Middle frontal gyrus (tissue), 1 donor: ENCODE results near the gene TENM4.

Experiments
- DNase-seq: peaks from one replicate; pipeline ENCODE4 v3.0.0-alpha.2; 2015; ENCODE audit warnings: low spot score; ENCODE audit errors: extremely low spot score

TENM4 gene

DNA sequence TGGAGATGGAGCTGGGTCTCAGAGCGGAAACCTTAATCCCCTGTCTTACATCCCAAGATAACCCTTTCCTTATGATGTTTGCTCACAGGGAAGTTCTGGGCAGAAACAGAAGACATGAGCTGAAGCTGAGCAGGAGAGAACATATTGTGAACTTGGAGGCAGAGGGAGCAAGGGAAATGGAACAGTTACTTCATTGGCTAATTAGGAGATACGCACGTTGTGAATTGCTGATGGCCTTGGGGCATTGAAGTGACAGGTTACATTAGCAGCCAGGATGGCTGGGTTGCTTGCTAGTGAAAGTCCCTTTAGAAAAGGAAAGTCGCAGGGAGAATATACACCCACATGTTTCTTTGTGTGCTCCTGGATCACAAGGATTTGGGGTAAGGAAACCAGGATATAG lies 48.7 kb downstream of the TENM4 start:
- no peak for DNase-seq

DNA sequence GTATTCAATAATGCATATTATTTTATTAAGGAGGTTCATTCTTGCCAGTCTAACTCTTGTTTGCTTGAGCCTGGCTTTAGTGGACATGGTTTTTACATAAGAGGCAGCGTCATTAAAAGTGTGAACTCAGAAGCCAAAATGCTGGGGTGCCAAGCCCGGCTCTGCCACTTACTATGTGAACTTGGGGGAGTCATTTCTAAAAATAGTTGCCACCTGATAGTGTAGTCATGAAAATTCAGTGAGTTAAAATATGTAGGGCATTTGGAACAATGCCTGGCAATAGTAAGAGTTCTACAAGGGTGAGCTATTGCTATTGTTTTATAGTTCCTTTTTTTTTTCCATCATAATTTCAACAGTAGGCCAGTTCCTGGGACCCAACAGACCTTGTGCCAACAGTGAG lies 49.9 kb downstream of the TENM4 start:
- DNase-seq: no peak

DNA sequence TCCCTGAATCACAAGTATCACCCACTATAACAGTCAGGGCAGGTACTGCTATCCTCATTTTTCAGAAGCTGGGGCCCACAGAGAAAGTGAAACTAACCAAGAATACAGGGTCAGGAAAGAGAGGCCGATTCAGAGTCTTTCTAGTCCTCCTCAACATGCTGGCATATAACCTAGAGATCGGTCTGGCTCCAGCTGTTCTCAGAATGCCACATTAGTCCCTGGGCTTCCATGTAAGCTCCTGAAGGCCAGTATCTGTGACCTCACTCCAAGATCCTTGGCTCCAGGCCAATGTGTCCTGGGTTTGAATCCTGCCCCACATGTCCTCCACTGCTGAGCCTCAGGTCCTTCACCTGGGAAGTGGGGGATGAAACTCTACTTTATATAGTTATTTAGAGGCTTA lies 50.4 kb downstream of the TENM4 start:
- no peak for DNase-seq

DNA sequence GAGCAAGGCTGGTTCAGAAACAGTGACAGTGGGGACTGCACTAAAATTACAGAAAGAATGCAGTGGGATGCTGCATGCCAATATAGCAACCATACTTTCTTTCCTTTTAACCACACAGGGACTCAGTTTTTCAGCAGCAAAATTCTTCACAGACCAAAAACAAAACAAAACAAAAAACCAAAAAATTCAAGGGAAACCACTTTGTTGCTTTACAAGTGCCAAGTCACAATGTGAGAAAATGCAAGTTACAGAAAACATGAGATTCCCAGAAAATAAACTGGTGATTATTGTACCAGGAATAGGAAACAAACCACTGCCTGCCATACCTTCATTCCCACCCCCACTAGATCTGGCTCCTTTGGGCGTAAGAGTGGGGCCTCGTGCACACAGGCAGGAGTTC lies 52.6 kb downstream of the TENM4 start:
- no peak for DNase-seq

DNA sequence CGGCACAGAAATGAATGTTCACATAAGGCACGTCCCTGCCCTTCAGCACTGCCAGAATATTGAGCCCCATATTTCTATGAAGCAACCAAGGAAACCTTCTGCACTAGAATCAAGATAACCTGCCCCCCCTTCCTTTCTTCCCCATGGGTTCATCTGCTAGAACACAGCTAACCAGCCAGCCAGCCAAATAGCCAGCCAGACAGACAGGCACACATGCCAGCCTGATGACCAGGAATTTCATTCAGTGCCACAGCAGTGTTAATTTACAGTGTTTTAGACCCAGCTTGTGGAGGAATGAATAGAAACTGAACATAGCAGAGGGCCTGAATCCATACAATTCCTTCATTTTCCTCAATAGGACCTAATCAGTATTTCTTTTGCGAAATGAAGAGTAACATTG lies 57.0 kb downstream of the TENM4 start:
- no peak for DNase-seq

DNA sequence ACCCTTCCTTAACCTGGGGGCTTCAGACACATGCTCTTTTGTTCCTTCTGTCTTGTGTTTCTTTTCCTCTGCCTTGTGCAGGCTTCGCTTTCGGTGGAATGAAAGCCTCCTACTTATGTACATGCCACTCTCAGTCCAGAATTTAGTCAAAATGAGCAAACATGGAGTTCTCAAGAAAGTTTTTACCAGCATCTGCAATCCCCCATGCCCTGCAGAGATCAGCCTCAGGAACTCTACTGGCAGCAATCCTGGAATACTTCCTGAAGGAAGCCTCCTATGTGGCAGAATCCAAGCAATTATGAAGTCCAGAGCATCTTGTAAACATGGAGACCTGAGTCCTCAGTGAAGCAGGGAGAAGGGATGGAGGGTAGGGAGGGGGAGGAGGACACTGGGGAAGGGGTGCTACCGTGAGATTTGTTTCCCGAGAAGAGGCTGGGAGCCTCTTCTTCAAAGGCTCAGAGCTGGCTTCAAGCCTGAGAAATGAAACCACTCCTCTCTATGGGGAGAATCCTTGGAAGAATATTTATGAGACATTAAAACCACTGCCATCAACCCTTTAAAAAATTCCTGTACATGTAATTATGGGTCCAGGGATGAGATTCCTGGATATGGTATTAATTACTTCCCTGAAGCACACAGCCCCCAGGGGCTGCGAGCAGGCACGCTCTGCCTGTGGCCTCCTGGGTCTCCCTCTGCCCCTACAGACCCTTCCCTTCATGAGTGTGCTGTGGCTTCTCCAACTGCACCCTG lies 58.4 kb downstream of the TENM4 start:
- DNase-seq: no peak

DNA sequence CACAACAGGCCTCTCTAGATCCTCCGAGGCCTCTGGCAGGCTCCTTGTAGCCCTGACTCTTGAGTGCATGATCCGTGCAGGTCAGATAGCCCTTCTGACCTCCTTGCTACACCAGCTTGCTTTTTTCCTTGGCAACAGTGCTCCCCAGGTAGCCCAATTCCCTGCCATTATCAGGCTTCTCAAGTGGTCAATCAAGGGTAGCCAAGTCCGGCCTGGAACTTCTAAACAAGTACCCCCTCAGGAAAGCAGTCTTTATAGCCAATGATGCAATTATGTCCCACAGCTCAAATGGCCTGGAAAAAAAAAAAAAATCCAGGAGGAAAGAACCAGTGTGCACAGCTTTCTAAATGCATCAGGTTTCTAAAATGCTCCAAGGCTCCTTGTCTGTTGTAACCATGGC lies 59.8 kb downstream of the TENM4 start:
- no peak for DNase-seq

DNA sequence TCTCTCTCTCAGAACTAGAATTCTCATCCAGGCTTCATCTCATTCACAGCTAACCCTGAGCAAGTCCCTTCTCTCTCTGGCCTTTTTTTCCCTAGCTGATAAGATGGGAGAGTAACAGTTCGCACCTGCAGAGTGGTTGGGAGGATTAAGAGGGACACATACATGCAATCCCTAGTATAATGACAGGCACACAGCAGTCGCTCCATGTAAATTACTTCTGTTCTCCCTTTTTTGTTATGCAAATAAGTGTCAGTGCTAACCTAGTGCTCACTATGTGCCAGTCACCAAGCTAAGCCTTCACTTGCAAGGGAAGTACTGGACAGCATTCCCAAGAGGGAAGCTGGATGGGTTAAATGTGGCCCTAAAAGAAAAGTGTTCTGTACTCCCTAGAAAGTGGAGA lies 63.4 kb downstream of the TENM4 start:
- DNase-seq: no peak

DNA sequence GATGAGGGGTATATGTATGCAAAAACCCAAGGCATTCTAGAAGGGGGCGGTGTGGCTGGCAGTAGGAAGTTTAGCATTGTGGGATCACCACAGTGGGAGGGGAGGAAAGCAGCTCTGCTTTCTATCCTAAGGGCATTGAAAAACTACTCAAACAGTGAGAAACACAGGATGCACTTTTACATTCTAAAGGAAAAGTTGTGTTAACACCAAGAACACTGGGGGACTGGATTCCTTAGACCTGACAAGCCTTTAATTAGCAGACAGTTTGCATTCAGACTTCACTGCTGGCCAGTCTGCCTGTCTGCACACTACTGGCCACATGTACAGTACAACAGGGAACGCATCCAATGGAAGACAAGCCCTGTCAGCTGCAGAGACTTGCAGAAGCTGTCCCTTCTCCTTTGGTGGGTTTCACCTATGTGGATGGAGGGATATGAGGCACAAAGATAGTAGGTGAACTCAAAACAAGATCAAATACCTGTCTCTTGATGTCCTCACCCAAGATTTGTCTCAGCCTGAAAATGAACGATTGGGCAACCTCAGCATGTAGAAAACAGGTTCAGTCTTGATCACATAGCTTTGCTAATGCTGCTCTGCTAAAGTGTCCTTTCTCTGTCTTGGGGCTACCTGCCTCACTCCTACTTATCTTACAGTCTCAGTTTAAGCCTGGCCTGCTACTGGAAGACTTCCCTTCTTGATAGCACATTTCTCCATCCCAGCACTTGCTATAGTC lies 64.8 kb downstream of the TENM4 start:
- no peak for DNase-seq

DNA sequence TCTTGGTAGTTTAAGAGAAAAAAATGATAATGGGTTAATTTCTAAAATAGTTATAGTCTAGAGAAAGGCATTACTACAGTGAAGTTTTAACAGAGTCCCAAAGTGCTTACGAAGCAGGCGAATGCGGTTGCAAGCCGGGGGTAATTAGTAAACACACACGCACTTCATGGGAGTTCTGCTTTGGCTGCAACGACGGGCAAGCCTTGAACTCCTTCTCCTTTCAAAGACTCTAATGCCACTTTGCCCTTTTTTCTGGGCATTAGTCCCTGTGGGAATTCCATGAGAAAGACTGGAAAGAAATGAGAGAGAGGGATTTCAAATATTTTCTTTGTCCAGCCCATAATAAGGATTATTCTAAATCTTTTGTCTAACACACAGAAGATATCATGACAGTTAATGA lies 66.1 kb downstream of the TENM4 start:
- DNase-seq: no peak

DNA sequence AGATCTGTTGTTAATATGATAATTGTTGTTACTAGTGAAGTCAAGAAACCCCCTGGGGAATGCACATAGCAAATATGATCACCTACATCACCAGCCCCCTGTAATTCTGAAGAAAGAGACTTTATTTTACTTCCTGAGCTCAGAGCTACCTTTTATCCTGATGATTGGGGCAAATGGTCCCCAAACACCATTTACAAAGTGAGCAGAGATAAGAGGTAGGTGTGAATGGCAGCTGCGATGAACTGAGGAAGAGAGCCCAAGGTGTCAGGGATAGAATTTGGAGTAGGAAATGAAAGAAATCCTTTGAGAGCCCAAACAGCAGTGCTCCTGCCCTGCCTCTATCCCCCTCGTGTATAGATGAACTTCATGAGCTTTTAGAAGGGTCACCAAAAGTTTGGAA lies 69.1 kb downstream of the TENM4 start:
- DNase-seq: no peak

DNA sequence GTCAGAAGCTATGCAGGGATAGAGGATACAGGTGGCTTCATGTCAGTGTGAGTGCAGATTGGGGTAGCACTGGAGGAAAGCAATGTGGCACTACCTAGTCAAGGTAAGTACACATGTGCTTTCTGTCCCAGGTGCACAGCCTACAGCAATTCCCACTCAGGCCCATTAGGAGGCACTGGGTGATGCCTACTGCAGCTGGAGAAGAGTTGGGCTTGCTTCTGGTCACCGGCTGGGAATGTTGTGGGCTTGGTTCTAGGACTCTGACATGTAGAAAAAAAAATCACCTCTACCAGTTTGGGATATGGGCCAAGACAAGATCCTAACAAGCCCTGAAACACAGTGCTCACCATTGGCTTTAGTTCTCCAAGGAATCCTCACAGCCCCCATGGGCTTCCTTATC lies 69.7 kb downstream of the TENM4 start:
- DNase-seq: no peak

DNA sequence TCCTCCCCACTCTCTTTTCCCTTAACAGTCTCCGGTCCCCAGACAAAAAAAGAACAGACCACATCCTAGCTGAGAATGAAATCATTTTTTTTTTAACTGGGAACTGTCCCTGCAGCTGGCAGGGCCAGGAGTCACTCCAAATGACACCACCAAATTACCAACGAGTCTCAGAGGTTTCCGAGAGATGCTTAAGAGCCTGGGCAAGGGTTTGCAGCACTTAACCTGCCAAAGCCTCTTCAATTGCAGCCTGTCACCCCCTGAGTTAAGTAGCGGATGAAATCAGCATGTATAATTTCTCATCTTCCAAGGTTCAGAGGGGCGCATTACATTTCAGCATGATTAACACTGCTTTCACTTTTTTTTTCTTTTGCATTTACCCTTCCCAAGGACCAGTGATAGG lies 71.8 kb downstream of the TENM4 start:
- DNase-seq: no peak

DNA sequence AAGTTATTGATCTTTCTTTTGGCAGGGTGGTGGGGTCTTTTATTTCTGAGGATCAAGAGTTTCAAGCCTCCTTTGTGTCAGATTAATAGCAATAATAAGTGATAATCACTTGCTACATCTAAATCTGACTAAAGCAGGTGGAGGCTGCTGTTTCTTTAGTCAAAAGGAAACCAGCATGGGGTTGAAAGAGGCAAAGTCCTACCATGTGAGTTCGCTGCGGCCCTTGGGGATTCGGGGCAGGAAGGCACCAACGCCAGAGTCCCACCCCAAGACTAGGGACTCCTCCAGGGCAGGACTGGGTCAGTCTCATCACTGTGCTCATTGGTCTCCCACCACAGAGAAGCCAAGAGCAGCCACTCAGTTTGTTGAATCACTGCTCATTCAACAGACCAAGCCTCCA lies 73.0 kb downstream of the TENM4 start:
- no peak for DNase-seq

DNA sequence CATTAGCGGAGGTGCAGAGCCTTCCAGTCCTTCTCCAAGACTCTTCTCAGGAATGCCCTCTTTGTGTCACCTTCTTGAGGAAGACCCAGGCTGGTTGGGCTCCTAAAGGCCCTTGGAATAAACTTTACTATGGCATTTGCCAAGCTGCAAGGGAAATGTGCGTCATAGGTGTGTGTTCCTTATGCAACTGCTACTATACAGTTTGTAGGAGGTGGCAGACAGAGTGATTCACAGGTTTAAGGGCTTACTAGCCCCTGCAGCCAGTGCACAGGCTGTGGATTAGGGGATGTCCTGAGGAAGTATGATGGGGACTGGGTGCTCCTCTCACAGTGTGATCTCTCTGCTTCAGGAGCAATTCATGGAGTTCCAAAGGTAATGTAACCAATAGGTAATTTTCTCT lies 74.6 kb downstream of the TENM4 start:
- no peak for DNase-seq

DNA sequence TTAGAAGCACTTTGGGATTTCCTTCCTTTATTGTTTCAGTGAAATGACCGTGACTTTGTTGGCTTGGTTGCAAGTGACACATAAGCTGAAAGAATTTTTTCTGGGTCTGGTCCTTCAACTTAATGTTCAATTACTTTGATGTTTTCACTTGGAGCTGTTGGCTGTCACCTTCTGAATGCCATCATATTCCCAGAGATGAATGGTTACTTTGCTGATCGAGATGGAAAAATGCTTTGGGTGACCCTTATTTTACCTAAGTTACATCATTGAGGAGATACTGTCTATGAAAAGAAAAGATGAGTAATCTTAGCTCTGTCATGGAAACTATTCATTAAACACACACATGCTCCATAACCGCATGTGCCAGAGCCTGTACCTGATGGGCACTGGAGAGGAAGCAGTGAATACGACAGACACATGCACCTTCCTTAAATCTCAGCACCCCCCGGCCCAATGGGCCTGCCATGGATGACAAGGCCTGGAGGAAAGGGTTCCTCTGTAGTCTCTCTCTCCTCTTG lies 76.9 kb downstream of the TENM4 start:
- no peak for DNase-seq

DNA sequence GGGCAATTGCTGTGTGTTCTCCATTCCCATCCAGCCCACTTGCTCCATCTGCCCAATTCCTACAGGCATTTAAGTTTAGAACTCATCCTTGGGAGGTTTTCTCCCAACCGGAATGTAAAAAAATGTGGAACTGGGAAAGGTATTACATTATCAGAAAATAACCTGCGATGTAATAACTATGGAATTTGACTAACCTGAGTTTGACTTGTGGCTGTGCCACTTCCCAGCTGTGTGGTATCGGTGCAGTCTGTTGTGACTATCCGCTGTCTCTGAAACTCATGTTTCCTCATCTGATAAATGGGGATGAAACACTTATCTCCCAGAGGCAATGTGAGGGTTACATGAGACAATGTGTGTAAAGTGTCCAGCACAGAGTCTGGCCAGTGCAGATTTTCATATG lies 77.6 kb downstream of the TENM4 start:
- no peak for DNase-seq

DNA sequence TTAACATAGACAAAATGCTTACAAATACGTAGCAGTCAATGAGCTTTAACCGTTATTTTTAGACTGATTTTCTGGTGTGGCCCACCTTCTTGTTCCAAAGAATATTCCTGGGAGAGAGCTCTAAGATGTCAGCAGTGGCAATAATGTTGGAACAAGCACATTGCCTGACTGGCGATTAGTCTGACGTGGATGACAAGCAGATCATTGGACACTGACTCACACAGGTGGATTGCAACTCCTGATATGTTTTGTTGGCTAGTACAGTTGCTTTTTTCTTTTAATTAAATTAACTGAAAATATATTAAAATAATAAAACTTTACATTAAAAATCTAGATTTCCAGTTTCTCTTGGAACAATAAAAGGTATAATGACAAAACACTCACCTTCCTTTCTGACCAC lies 78.0 kb downstream of the TENM4 start:
- no peak for DNase-seq

DNA sequence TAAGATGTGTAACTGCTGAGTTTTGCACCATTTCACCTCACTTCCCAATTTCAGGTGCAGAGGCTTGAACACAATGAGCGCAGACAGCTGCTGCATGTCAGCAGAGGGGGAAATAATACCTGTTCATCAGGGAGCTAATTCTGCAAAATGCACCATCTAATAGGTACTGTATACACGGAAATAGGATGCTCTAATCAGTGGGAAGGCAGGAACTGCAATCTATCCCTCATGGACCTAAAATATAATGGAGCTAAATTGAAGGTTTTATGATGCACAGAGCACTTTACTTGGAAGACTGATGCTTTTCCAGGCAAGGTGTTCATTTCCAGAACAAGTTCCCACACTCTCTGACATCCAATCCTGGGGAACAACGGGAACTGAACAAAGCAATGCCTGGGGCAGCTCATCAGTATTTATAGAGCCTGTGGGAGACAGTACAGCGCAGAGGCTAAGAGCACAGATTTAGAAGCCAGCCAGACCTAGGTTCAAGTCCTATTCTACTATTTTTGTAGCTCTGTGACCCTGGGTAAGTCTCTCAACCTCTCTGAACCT lies 78.5 kb downstream of the TENM4 start:
- DNase-seq: no peak

DNA sequence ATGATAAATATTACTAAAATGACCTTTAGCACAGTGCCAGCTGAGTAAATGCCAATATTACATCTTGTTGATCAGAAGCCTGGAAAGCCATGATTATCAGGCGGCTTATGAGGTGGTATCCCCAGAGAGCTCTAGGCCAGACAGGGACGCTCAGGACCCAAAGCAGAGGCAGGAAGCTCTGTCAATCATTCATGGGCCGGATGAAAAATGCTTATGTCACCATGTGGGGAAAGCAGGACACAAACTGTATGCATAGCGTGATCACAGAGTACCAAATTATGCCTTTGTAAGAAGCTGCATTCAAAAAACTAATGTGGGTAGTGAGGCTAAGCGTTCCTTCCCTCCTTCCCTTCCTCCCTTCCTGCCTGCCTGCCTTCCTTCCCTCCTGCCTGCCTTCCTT lies 82.6 kb downstream of the TENM4 start:
- no peak for DNase-seq

DNA sequence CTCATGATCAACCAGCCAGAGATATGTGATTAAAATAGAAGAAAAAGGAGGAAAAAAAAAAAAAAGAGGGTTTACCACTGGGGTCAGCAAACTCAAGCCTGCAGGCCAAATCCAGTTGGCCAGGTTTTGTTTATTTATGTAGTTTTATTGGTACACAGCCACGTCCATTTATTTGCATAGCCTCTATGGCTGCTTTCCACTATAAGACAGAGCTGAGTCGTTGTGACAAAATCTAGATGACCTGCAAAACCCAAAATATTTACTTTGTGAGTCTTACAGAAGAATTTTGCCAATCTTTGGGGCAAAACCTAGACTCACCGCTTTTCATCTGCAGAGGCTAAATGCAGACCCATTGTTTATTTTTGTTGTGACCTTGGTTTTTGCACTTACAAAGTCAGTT lies 87.1 kb downstream of the TENM4 start:
- no peak for DNase-seq

DNA sequence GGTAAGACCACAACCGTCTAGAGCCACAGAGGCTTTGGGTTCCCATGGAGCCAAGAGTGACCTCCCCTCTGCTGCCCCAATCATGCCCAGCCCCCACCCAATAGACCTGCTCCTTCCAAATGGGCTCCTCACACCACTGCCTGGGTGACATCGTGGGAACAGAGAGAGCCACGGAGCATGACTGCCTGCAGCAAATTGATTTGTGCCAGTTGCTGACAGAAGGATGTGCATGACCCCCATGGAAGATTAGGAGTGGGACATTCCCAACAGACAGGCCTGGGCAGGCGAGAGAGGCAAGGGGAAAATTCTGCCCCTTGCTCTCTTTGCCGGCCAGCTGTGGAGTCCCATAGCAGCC lies 88.5 kb downstream of the TENM4 start:
- DNase-seq: no peak
